Measurements from ENCODE around the gene PANX2.
"Not testable (repeated sequence)": the region's sequence is repeated elsewhere in the genome, so short reads cannot be mapped to it uniquely, and the experiment has no call there.

The PANX2 gene

DNA sequence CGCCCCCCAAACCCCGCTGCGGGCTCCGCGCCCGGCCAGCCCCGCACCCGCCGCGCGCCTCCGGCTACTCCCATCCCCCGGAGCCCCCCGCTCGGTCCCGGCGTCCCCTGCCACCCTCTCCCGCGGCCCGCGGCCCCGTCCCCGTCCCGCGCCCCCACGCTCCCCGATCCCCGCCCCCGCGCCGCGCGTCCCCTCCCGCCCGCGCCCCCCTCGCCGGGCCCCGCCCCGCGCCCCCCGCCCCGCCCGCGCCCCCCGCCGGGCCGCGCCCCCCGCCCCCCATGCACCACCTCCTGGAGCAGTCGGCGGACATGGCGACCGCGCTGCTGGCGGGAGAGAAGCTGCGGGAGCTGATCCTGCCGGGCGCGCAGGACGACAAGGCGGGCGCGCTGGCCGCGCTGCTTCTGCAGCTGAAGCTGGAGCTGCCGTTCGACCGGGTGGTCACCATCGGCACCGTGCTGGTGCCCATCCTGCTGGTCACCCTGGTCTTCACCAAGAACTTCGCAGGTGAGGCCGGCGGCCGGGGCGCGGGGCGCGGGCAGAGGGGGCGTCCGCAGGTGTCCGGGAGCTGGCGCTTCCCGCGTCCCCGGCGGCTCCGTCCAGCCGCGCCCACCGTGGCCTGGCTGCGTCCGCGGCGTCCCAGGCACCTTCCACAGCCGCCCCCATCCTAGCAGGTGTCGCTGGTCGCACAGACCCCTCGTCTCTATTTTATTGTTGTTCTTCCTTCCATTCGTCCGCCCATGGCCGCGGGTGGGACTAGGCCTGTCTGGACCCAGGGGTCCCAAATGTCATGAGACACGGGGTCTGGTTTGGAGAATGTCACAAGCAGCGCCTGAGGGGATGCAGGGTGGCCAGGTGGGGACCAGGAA, at the start of gene PANX2:
Gene PANX2 (plus strand): TSS at position 279 of the 866 bp plus-strand sequence. CDS start 0 bp downstream, at position 279.
- FAIRE-seq = no peak

- no peak for FAIRE-seq
These were observed 49.3 kb upstream of the PANX2 start for GRCh38 chr22:50121202-50121740.

DNA sequence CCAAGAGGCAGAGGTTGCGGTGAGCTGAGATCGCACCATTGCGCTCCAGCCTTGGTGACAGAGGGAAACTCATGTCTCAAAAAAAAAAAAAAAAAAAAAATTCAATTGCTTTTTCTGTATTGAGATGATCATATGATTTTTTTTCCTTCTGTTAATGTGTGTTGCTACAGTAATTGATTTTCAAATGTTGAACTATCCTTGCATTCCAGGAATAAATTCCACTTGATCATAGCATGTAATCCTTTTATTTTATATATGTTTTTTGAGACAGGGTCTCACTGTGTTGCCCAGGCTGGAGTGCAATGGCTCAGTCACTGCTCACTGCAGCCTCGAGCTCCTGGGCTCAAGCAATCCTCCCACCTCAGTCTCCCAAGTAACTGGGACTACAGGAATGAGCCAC, 47.4 kb upstream of the PANX2 start:
- FAIRE-seq = no peak

DNA sequence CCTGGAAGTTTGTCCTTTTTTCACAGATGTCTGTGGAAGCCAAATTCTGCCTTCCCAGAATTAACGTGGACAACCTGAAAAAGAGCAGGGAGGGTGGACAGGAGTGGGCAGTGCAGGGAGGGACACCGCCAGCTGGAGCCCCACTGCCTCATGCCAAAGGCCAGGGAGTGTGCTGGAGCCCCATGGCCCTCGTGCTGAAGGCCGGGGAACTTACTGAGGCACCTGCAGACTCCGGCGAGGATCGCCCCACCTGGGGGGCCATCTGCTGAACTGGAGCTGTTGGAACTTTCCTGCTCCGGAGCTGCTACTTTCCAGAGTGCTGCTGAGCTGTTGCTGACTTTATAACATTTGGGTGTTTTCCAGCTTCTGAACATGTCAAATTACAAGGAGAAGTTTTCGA, 45.5 kb upstream of the PANX2 start:
- no peak for FAIRE-seq

DNA sequence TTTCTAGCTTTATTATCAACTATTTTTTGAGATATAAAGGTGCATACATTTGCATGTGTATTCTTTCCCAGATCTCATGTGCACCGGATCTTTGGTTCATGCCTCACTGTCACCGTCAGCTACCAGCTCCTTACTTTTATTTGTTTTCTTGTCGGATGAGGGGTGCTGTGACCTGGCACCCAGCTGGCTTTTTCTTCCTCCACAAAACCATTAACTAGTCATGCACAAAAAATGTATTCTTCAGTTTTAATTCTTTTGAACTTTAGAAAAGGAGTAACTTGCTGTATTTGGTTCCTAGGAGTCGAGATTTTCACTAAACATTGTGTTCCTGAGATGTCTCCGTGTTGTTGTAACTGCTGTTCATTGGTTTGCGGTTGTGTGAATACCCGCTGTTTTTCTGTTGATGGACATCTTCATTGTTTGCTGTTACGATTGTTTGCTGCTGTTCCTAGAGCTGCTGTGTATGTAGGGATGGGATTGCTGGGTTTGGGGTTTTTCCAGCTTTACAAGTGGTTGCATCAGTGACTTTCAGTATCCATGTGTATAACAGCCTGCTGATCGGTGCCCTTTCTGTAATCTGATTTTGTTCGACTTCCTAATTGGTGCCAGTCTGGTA, 41.3 kb upstream of the PANX2 start:
- FAIRE-seq = no peak

DNA sequence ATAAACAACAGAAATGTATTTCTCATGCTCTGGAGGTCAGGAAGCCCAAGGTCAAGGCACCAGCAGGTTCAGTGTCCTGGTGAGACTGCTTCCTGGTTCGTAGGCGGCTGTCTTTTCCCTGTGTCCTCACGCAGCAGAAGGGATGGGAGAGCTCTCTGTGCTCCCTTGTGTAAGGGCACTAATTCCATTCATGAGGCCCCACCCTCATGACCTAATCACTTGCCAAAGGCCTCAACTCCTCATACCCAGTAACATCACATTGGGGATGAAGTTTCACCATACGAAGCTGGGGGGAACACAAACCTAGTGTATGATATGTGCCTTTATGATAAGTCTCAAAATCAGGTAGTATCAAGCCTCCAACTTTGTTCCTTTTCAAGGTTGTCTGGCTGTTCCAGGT, 38.6 kb upstream of the PANX2 start:
- no peak for FAIRE-seq

DNA sequence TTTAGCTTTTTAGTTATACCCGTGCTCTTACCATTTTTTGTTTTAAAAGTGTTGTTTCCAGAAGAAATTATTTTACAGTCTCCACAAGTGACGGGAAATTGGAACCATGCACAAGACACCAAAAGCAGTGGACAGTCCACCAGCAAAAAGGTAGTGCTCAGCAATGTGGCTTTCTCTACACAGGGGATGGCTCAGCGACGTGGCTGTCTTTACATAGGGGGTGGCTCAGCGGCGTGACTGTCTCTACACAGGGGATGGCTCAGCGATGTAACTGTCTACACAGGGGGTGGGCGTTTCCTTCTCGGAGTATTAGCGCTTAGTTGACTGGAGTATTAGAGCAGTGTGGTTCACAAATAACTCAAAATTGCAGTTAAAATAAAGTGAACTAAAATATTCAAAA, 36.0 kb upstream of the PANX2 start:
- no peak for FAIRE-seq

DNA sequence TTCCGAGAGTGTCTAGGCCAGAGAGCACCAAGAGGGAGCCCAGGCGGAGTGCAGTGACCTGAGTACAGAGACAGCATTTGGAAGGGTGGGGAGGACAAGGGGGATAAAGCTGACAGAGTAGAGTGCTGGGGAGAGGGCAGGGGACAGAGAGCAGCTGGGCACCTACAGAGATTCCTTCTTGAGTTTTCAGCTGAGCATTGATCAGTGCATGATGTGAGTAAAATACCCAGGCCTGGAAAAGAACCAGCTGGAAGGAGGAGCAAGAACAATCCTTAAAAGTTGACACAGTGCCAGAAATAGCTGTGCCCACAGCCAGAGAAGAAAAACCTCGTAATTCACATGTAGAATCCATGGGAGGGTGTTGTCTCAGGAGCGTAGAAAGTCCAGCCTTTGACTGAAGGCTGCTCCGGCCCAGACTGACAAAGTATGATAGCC, 33.9 kb upstream of the PANX2 start:
- no peak for FAIRE-seq

DNA sequence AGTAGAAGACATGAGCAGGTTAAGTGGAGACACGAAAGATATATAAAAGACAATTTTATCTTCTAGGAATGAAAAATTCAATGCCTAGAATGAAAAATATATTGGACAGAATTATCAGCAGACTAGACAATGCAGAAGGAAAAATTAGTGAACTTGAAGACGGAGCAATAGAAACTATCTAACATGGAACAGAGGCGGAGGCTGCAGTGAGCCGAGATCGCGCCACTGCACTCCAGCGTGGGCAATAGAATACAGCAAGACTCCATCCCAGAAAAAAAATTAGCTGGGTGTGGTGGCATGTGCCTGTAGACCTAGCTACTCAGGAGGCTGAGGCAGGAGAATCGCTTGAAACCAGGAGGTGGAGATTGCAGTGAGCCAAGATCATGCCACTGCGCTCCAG, 33.3 kb upstream of the PANX2 start:
- FAIRE-seq = not testable (repeated sequence)

DNA sequence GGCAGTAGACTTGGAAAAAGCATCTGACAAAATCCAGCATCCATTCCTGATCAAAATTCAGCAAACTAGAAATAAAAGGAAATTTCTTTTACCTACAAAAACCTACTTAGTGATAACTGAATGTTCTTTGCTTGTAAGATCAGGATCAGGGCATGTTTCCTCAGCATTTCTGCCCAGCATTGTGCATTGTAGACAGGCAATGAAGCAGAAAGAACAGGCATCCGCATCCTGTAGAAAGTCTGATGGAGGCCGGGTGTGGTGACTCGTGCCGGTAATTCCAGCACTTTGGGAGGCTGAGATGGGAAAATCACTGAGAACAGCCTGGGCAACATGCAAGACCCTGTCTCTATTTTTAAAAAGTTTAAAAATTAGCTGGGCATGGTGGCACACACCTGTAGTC, 32.5 kb upstream of the PANX2 start:
- no peak for FAIRE-seq

DNA sequence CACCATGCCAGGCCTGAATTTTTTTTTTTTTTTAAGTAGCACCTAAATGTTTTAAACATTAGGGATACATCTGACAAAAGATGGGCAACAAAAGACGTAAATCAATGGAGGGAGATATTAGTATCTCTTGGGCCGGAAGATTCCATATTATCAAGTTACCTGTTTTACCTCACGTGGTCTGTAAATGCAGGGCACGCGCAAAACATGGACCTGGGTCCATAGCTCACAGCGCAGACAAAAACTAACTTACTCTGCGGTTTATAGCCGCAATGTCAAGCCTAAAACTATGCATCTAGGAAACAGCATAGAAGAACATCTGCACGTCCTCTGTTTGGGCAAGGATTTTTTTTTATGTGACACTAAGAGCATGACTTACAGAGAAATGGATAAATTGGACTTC, 31.5 kb upstream of the PANX2 start:
- FAIRE-seq = no peak

GRCh38 chr22:50139843-50140415, 30.6 kb upstream of the PANX2 start:
- no peak for FAIRE-seq

DNA sequence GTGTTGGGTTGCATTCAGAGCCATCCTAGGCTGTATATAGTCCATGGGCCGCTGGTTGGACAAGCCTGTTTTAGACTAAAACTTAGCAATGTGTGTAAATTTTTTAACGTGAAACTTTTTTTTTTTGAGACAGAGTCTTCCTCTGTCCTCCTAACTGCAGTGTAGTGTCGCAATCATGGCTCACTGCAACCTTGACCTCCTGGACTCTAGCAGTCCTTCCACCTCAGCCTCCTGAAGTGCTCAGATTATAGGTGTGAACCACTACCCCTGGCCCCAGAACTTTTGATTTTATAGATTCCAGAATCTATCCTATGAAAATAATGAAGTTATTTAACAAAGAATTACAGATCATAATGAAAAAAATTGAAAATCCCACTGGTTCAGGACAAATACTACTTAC, 29.9 kb upstream of the PANX2 start:
- no peak for FAIRE-seq

- no peak for FAIRE-seq
These were observed 29.1 kb upstream of the PANX2 start for GRCh38 chr22:50141462-50141861.

GRCh38 chr22:50141891-50142363, 28.6 kb upstream of the PANX2 start:
- FAIRE-seq = no peak

DNA sequence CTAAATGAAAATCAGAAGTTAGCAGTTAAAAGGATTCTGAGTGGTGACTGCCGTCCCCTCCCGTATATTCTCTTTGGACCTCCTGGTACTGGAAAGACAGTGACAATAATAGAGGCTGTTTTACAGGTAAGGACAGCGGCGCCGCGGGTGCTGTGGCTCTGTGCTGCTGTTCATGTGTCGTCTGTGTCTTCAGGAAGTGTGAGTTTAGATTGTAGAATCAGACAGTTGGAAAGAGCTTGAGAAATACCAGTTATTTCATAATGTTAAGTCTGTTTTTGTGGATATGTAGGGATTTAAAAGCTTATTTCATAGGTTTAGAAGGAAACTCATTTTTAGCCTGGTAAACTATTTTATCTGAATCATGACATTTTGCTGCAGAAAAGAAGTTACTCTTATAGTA, 27.4 kb upstream of the PANX2 start:
- FAIRE-seq = no peak

GRCh38 chr22:50144005-50144614, 26.4 kb upstream of the PANX2 start:
- no peak for FAIRE-seq

DNA sequence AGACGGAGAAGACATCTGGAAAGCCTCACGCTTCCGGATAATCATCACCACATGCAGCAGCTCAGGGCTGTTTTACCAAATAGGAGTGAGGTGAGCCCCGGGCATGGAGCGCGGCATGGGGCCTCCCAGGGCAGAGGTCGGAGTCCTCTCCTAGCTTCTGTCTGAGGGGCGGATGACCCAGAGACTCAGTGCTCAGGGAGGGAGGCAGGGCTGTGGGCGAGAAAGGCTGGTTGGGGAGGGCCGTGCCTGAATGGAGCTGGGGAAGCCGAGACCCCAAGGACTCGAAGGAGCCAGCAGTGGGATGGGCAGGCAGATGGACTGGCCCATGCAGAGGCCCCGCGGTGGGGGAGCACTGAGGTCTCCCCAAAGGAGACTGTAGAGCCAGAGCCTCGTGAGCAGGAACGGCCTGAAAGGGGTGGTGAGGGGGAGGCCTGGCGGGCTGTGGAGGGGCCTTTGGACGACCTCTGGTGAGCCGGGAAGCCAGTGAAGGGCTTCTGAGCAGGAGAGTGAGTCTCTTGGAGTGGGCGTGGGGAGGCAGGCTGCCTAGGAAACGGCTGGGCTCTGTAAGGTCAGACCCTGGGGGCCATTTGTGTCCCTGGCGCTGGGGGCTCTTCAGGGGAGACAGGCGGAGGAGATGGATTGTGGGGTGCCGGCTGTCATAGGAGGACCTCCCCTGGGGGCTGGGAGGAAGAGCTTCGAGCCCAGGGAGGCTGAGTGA, 24.7 kb upstream of the PANX2 start:
- no peak for FAIRE-seq

DNA sequence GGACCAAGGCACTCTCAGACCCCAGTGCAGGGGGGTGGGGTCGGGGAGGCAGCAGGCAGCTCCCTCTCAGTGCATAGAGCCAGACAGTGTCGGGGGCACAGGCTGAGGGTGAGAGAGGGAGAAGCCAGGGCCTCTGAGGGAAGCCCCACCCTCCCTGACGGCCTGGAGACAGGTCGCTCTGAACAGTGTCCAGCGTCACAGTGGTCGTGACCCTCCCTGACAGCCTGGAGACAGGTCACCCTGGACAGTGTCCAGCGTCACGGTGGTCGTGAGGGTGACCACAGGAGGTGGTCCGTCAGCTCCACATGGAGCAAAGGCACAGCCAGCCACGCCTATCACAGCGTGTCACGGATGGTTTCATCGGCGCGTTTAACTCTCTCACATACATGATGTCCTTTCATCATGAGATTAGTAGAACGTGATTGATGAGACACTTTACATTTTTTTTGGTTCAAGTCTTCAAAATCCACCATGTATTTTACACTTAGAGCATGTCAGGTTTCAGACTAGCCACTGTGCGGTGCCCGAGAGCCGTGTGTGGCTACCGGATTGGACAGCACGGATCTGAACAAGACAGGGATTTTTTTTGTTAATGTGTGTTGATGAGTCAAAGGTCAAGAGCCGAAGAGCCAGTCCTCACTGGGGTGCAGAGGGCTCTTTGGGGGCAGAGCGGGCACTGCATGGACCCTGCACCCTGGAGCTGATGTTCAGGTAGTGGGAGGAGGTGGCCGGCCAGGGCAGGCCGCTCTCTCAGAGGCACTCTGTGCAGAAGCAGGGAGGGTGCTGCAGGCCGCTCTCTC, 23.9 kb upstream of the PANX2 start:
- FAIRE-seq = no peak

GRCh38 chr22:50147258-50148165, 23.0 kb upstream of the PANX2 start:
- FAIRE-seq = not testable (repeated sequence)

DNA sequence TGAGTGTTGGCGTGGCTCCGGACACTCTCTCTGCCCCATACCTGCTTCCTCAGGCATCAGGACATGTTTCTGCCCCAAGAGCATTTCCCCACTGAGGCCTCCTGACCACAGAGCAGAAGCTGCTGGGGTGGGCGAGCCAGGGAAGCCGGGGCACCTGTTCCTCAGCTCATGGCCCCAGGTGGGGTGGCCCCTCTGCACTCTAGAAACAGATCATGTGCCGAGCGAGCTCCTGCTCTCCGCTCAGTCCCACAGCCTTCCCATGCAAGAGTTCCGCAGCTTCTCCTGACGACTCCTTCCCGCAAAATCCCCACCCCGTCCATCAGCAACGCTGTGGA, 22.4 kb upstream of the PANX2 start:
- FAIRE-seq = no peak
